ENCODE measurements around the gene OR51G2.

Gene OR51G2

DNA sequence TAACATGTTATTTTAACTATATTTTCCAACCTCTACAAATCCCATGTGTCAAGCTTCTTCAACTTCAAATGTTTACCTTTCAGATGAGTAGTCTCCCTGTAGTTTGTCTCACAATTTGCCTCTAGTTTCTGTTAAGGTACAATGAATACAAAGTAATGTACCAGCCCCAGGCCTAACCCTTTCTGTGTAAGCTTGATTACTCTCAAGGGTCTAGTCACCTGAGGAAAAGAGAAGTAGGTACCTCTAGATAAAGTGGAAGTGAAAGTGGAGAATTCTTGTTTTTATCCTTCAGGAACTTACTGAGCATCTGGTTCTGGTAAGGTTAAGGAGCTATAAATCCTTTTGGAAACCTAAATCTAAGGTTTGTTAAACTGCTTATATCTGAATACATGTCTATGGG lies 15.7 kb downstream of the OR51G2 start, which contains the start of gene OR51A7:
Gene OR51A7, plus strand, starts transcription at position 300 of the 400 bp plus-strand sequence. CDS start 3,587 bp downstream, outside the sequence.
- TF ChIP-seq, protein P1, sequence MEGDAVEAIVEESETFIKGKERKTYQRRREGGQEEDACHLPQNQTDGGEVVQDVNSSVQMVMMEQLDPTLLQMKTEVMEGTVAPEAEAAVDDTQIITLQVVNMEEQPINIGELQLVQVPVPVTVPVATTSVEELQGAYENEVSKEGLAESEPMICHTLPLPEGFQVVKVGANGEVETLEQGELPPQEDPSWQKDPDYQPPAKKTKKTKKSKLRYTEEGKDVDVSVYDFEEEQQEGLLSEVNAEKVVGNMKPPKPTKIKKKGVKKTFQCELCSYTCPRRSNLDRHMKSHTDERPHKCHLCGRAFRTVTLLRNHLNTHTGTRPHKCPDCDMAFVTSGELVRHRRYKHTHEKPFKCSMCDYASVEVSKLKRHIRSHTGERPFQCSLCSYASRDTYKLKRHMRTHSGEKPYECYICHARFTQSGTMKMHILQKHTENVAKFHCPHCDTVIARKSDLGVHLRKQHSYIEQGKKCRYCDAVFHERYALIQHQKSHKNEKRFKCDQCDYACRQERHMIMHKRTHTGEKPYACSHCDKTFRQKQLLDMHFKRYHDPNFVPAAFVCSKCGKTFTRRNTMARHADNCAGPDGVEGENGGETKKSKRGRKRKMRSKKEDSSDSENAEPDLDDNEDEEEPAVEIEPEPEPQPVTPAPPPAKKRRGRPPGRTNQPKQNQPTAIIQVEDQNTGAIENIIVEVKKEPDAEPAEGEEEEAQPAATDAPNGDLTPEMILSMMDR (IDR thresholded peaks at IDR 0.05; ENCODE audit: low read depth, low read length), result no peak
- no peak for TF ChIP-seq EZH2phosphoT487 (IDR thresholded peaks at IDR 0.05; ENCODE audit: low read depth)
- Histone ChIP-seq H3K4me3 (ENCODE audit: low read length) (0 out of 2 replicates have a peak within 1 kb of the TSS, but pooled peaks have one; percentile 8), H3K4me2 (ENCODE audit: low read length) (peak within 1 kb of the TSS; percentile 37), H2AFZ (ENCODE audit: low read depth, low read length) (no peak within 1 kb of the TSS), H4K20me1 (ENCODE audit: insufficient read depth, low read length) (no peaks in the 10 kb centered on the region), H3K36me3 (replicated peaks; ENCODE audit: low read depth, low read length) (peaks cover 2% of the 10 kb centered on the region), H3K9ac (ENCODE audit: low read length) (no peak within 1 kb of the TSS), H3K9me3 (ENCODE audit: insufficient read depth, low read length) (no peaks in the 10 kb centered on the region), H3K27me3 (ENCODE audit: low read depth, low read length) (no peaks in the 10 kb centered on the region), H3K79me2 (ENCODE audit: low read length) (no peaks in the 10 kb centered on the region), H3K4me1 (ENCODE audit: low read length) (peaks cover 12% of the 10 kb centered on the region), H3K27ac (ENCODE audit: low read length) (peak within 1 kb of the TSS; percentile 60)

GRCh38 chr11:4891996-4892640 lies 27.0 kb downstream of the OR51G2 start:
- no peaks in the 10 kb centered on the region for H3K4me1 ChIP-seq (ENCODE audit: low read length)
- no peak overlapping the region for H3K27ac ChIP-seq (ENCODE audit: low read length)
- no peaks in the 10 kb centered on the region for H3K36me3 ChIP-seq (replicated peaks; ENCODE audit: low read depth, low read length)
- no peaks in the 10 kb centered on the region for H3K9me3 ChIP-seq (ENCODE audit: insufficient read depth, low read length)
- H3K79me2 ChIP-seq (ENCODE audit: low read length), result no peaks in the 10 kb centered on the region
- H2AFZ ChIP-seq (ENCODE audit: low read depth, low read length), result no peak overlapping the region
- TF ChIP-seq, protein P1 (IDR thresholded peaks at IDR 0.05; ENCODE audit: low read depth, low read length), result no peak
- no peak for TF ChIP-seq EZH2phosphoT487 (IDR thresholded peaks at IDR 0.05; ENCODE audit: low read depth)
- H4K20me1 ChIP-seq (ENCODE audit: insufficient read depth, low read length), result no peaks in the 10 kb centered on the region
- H3K4me3 ChIP-seq (ENCODE audit: low read length), result no peak overlapping the region
- H3K27me3 ChIP-seq (ENCODE audit: low read depth, low read length), result no peaks in the 10 kb centered on the region
- no peak overlapping the region for H3K9ac ChIP-seq (ENCODE audit: low read length)
- H3K4me2 ChIP-seq (ENCODE audit: low read length), result no peak overlapping the region

DNA sequence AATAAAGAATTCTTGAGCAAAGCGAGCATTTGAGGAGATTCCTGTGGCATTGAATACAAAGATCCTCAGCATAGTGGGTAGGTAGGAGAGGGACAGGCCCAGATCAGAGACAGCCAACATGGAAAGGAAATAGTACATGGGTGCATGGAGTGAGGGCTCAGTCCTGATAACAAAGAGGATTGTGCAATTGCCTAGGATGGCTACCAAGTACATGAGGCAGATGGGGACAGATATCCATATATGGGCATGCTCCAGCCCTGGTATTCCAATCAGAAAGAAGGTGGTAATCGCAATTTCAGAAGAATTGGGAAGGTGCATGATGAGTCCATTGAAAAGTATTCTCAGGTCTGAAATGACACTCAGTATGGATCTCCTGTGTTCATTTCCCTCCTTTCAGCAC lies 28.9 kb downstream of the OR51G2 start:
- no peaks in the 10 kb centered on the region for H3K79me2 ChIP-seq (ENCODE audit: low read length)
- H3K9ac ChIP-seq (ENCODE audit: low read length), result no peak overlapping the region
- no peaks in the 10 kb centered on the region for H3K4me1 ChIP-seq (ENCODE audit: low read length)
- no peak overlapping the region for H3K4me3 ChIP-seq (ENCODE audit: low read length)
- TF ChIP-seq, protein P1 (IDR thresholded peaks at IDR 0.05; ENCODE audit: low read depth, low read length), result no peak
- no peak for TF ChIP-seq EZH2phosphoT487 (IDR thresholded peaks at IDR 0.05; ENCODE audit: low read depth)
- H3K4me2 ChIP-seq (ENCODE audit: low read length), result no peak overlapping the region
- H4K20me1 ChIP-seq (ENCODE audit: insufficient read depth, low read length), result no peaks in the 10 kb centered on the region
- H3K9me3 ChIP-seq (ENCODE audit: insufficient read depth, low read length), result no peaks in the 10 kb centered on the region
- no peak overlapping the region for H3K27ac ChIP-seq (ENCODE audit: low read length)
- no peak overlapping the region for H2AFZ ChIP-seq (ENCODE audit: low read depth, low read length)
- H3K36me3 ChIP-seq (replicated peaks; ENCODE audit: low read depth, low read length), result no peaks in the 10 kb centered on the region
- H3K27me3 ChIP-seq (ENCODE audit: low read depth, low read length), result no peaks in the 10 kb centered on the region

DNA sequence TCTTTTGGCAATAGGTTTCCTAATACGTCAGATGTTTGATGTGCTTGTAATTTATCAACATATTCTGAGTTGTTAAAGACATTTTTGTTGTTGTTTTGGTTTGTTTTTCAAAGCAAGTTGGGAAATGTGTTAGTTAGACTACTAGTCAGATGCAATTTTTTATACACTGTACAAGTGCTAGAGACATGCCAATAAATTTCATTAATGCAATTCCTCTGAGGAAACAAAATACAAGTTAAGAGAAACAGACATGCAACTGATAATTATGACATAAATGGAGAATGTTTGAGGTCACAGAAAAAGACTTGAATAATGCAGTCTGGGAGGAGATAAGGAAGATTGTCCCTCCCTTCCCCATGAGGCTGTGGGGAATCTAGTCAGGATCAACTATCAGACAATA lies 31.6 kb downstream of the OR51G2 start:
- Histone ChIP-seq H2AFZ (ENCODE audit: low read depth, low read length) (no peak overlapping the region), H3K36me3 (replicated peaks; ENCODE audit: low read depth, low read length) (no peaks in the 10 kb centered on the region), H3K4me3 (ENCODE audit: low read length) (no peak overlapping the region), H4K20me1 (ENCODE audit: insufficient read depth, low read length) (no peaks in the 10 kb centered on the region), H3K9ac (ENCODE audit: low read length) (no peak overlapping the region), H3K27me3 (ENCODE audit: low read depth, low read length) (no peaks in the 10 kb centered on the region), H3K4me2 (ENCODE audit: low read length) (no peak overlapping the region), H3K9me3 (ENCODE audit: insufficient read depth, low read length) (no peaks in the 10 kb centered on the region), H3K79me2 (ENCODE audit: low read length) (no peaks in the 10 kb centered on the region), H3K4me1 (ENCODE audit: low read length) (no peaks in the 10 kb centered on the region), H3K27ac (ENCODE audit: low read length) (no peak overlapping the region)
- TF ChIP-seq EZH2phosphoT487 (IDR thresholded peaks at IDR 0.05; ENCODE audit: low read depth), result no peak
- TF ChIP-seq, protein P1 (IDR thresholded peaks at IDR 0.05; ENCODE audit: low read depth, low read length), result no peak
